Trophoblast cell (in vitro differentiated cells and primary cell): ENCODE data around the gene NDUFAF2.

Experiments used
- DNase-seq, 2 donors: peaks; one replicate each; pipeline ENCODE4 v3.0.0-alpha.2; 2016
- H2AFZ ChIP-seq: 2 replicates; pipeline ENCODE4 v1.6.1; 2013; ENCODE audit warnings: low read length, moderate library complexity, mild to moderate bottlenecking; ENCODE audit not compliant: insufficient read depth, poor library complexity
- H2AK5ac ChIP-seq: 2 replicates; pipeline ENCODE4 v1.6.1; 2013; ENCODE audit warnings: mild to moderate bottlenecking, low read length
- H2BK120ac ChIP-seq: 2 replicates; pipeline ENCODE4 v1.6.1; 2013; ENCODE audit warnings: low read length, mild to moderate bottlenecking, moderate library complexity; ENCODE audit not compliant: insufficient read depth, poor library complexity
- H2BK12ac ChIP-seq: 2 replicates; pipeline ENCODE4 v1.6.1; 2013; ENCODE audit warnings: mild to moderate bottlenecking, low read length, moderate library complexity
- H2BK5ac ChIP-seq: 2 replicates; pipeline ENCODE4 v1.6.1; 2013; ENCODE audit warnings: low read length, low read depth, moderate library complexity, mild to moderate bottlenecking; ENCODE audit not compliant: poor library complexity
- H3K14ac ChIP-seq: 2 replicates; pipeline ENCODE4 v1.6.1; 2013; ENCODE audit warnings: mild to moderate bottlenecking, low read length
- H3K18ac ChIP-seq: 2 replicates; pipeline ENCODE4 v1.6.1; 2013; ENCODE audit warnings: mild to moderate bottlenecking, low read length
- H3K23ac ChIP-seq: 2 replicates; pipeline ENCODE4 v1.6.1; 2013; ENCODE audit warnings: low read length
- H3K27ac ChIP-seq: 2 replicates; pipeline ENCODE4 v1.5.1; 2013; ENCODE audit warnings: low read depth, mild to moderate bottlenecking, inconsistent platforms, low read length, moderate library complexity
- H3K27me3 ChIP-seq: 2 replicates; pipeline ENCODE4 v1.6.1; 2013; ENCODE audit warnings: inconsistent platforms, mild to moderate bottlenecking, low read length, moderate library complexity; ENCODE audit not compliant: insufficient read depth
- H3K36me3 ChIP-seq, 2 experiments: 1 replicate in 1 of 2; 2 replicates in 1 of 2; pipeline ENCODE4 v1.6.1; 2013; ENCODE audit warnings: low read length in 2 of 2, mild to moderate bottlenecking in 2 of 2, moderate library complexity in 1 of 2; ENCODE audit not compliant: insufficient read depth in 2 of 2, control insufficient read depth in 1 of 2
- H3K4ac ChIP-seq: 2 replicates; pipeline ENCODE4 v1.6.1; 2013; ENCODE audit warnings: low read depth, mild to moderate bottlenecking, low read length, moderate library complexity
- H3K4me1 ChIP-seq, 2 experiments: 1 replicate in 1 of 2; 2 replicates in 1 of 2; pipeline ENCODE4 v1.6.1; 2013; ENCODE audit warnings: low read length in 2 of 2, mild to moderate bottlenecking in 2 of 2, moderate library complexity in 1 of 2; ENCODE audit not compliant: insufficient read depth in 2 of 2, control insufficient read depth in 1 of 2
- H3K4me2 ChIP-seq: 2 replicates; pipeline ENCODE4 v1.6.1; 2013; ENCODE audit warnings: inconsistent platforms, mild to moderate bottlenecking, low read length, moderate library complexity
- H3K4me3 ChIP-seq: 2 replicates; pipeline ENCODE4 v1.5.1; 2013; ENCODE audit warnings: mild to moderate bottlenecking, low read depth, low read length, inconsistent platforms
- H3K79me1 ChIP-seq: one replicate; pipeline ENCODE4 v1.6.1; 2013; ENCODE audit warnings: low read length
- H3K79me2 ChIP-seq: 2 replicates; pipeline ENCODE4 v1.6.1; 2013; ENCODE audit warnings: low read length, mild to moderate bottlenecking; ENCODE audit not compliant: control insufficient read depth, insufficient read depth, poor library complexity
- H3K9ac ChIP-seq: 2 replicates; pipeline ENCODE4 v1.6.1; 2013; ENCODE audit warnings: mild to moderate bottlenecking, low read length
- H3K9me3 ChIP-seq: 2 replicates; pipeline ENCODE4 v1.6.1; 2013; ENCODE audit warnings: low read depth, mild to moderate bottlenecking, control low read depth, inconsistent platforms, low read length; ENCODE audit not compliant: insufficient read depth
- H4K12ac ChIP-seq: 2 replicates; pipeline ENCODE4 v1.6.1; 2013; ENCODE audit warnings: low read depth, mild to moderate bottlenecking, low read length, moderate library complexity
- H4K8ac ChIP-seq: 2 replicates; pipeline ENCODE4 v1.6.1; 2013; ENCODE audit warnings: low read depth, mild to moderate bottlenecking, low read length, moderate library complexity
- H4K91ac ChIP-seq: one replicate; pipeline ENCODE4 v1.6.1; 2013; ENCODE audit warnings: low read depth, mild to moderate bottlenecking, low read length, moderate library complexity
- WGBS: extraction: QIAGEN DNeasy Blood & Tissue Kit; methylation state at CpG from one replicate; pipeline ENCODE4 v1.1.7; 2013; ENCODE audit warnings: missing lambda C conversion rate; ENCODE audit not compliant: insufficient read length, insufficient coverage; ENCODE audit errors: extremely low coverage; 5-methylcytosine and 5-hydroxymethylcytosine counted together

Gene NDUFAF2

DNA sequence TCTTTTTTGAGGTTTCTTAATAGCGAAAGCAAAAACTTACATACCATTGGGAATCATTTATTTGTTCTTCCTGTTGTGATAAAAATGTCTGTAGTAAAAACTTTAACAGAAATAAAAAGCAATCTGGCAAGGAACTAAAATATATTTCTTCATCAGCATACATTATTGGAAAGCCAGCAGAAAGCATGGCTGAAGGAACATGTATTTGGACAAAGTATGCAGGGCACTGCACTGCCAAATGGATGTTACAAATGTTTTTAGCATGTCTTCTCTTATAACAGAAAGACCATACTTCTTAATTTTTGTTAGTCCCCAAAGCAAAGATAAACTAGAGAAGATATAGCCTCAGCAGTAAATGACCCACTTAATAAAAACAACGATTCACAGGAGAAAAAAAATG is 136.7 kb downstream of the NDUFAF2 start:
- Histone ChIP-seq H3K27ac (no peak overlapping the region), H3K9me3 (no peaks in the 10 kb centered on the region), H3K27me3 (no peaks in the 10 kb centered on the region), H4K12ac (no peak overlapping the region), H3K4me3 (no peak overlapping the region), H3K18ac (no peak overlapping the region), H2BK120ac (no peak overlapping the region), H3K4me1 (no peaks in the 10 kb centered on the region), H4K91ac (no peak overlapping the region), H3K79me2 (no peaks in the 10 kb centered on the region), H2AFZ (no peak overlapping the region), H2BK5ac (no peak overlapping the region), H4K8ac (no peak overlapping the region), H3K14ac (no peak overlapping the region), H3K9ac (no peak overlapping the region), H3K4me2 (no peak overlapping the region), H2BK12ac (no peak overlapping the region), H2AK5ac (no peak overlapping the region), H3K23ac (no peak overlapping the region), H3K4ac (no peak overlapping the region), H3K79me1 (no peaks in the 10 kb centered on the region), H3K36me3 (no peaks in the 10 kb centered on the region)
- no CpG with 5 or more reads among the region's 2 CpGs for WGBS
- no peak for DNase-seq

DNA sequence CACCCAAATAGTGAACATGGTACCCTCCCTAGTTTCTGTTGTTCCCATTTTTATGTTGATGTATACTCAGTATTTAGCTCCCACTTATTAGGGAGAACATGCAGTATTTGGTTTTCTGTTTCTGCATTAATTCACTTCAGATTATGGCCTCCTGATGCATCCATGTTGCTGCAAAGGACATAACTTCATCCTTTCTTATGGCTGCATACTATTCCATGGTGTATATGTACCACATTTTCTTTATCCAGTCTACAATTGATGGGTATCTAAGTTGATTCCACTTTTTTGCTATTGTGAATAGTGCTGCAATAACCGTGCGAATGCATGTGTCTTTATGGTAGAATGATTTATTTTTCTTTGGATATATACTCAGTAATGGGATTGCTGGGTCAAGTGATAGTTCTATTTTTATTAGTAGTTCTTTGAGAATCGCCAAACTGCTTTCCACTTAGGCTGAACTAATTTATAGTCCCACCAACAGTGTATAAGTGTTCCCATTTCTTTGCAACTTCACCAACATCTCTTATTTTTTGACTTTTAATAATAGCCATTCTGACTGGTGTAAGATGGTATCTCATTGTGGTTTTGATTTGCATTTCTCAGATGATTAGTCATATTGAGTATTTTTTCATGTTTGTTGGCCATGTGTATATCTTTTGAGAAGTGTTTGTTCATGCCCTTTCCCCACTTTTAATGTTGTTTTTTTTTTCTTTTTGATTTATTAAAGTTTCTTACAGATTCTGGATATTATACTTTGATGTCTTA is 137.7 kb downstream of the NDUFAF2 start:
- Histone ChIP-seq H3K9ac (no peak overlapping the region), H3K36me3 (no peaks in the 10 kb centered on the region), H4K8ac (no peak overlapping the region), H3K14ac (no peak overlapping the region), H3K27me3 (no peaks in the 10 kb centered on the region), H2BK12ac (no peak overlapping the region), H3K4me1 (no peaks in the 10 kb centered on the region), H4K12ac (no peak overlapping the region), H3K23ac (no peak overlapping the region), H3K4ac (no peak overlapping the region), H3K9me3 (no peaks in the 10 kb centered on the region), H3K27ac (no peak overlapping the region), H3K18ac (no peak overlapping the region), H2BK120ac (no peak overlapping the region), H2BK5ac (no peak overlapping the region), H2AK5ac (no peak overlapping the region), H3K4me2 (no peak overlapping the region), H3K79me2 (no peaks in the 10 kb centered on the region), H4K91ac (no peak overlapping the region), H3K79me1 (no peaks in the 10 kb centered on the region), H3K4me3 (no peak overlapping the region), H2AFZ (no peak overlapping the region)
- no peak for DNase-seq
- WGBS, result no CpG with 5 or more reads among the region's 3 CpGs

DNA sequence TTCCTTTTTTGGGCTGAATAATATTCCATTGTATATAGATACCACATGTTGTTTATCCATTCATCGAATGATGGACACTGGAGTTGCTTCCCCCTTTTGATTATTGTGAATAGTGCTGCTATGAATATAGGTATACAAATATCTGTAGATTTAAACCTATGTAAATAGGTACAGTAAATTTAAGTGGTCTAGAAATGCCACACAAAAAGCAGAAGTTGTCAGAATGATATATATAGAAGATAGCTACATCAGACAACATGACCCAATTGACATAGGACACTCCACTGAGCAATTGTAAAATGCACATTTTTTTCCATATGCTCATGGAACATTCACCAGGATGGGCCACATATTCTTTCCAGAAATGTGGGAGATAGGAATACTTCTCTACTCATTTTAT is 139.7 kb downstream of the NDUFAF2 start:
- Histone ChIP-seq H2BK5ac (no peak overlapping the region), H3K4me3 (no peak overlapping the region), H3K18ac (no peak overlapping the region), H3K4me2 (no peak overlapping the region), H3K36me3 (no peaks in the 10 kb centered on the region), H3K4ac (no peak overlapping the region), H3K4me1 (no peaks in the 10 kb centered on the region), H4K91ac (no peak overlapping the region), H3K27ac (no peak overlapping the region), H3K9ac (no peak overlapping the region), H4K12ac (no peak overlapping the region), H2BK120ac (no peak overlapping the region), H3K23ac (no peak overlapping the region), H2AK5ac (no peak overlapping the region), H3K79me2 (no peaks in the 10 kb centered on the region), H2BK12ac (no peak overlapping the region), H3K14ac (no peak overlapping the region), H3K9me3 (no peaks in the 10 kb centered on the region), H2AFZ (no peak overlapping the region), H3K27me3 (no peaks in the 10 kb centered on the region), H4K8ac (no peak overlapping the region), H3K79me1 (no peaks in the 10 kb centered on the region)
- no CpG with 5 or more reads among the region's 1 CpG for WGBS
- DNase-seq, result no peak

DNA sequence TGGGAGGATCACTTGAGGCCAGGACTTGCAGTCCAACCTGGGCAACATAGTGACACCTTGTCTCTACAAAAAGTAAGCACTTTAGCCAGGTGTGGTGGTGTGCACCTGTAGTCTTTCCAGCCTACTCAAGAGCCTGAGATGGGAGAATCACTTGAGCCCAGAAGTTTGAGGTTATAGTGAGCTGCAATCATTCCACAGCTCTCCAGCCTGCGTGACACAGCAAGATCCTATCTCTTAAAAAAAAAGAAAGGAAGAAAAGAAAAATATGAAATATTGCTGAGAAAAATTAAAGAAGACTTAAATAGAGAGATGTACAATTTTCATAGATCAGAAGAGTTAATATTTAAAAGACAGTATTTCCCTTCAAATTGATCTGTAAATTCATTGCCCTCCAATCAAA is 140.9 kb downstream of the NDUFAF2 start:
- no peaks in the 10 kb centered on the region for H3K27me3 ChIP-seq
- H2BK120ac ChIP-seq, result no peak overlapping the region
- no peak overlapping the region for H3K18ac ChIP-seq
- H2AFZ ChIP-seq, result no peak overlapping the region
- no peak overlapping the region for H3K4me3 ChIP-seq
- H3K36me3 ChIP-seq, result no peaks in the 10 kb centered on the region
- no peak overlapping the region for H4K91ac ChIP-seq
- H3K79me1 ChIP-seq, result no peaks in the 10 kb centered on the region
- H3K9ac ChIP-seq, result peak overlapping the region; percentile 18
- no peak for DNase-seq
- no peak overlapping the region for H3K23ac ChIP-seq
- H4K8ac ChIP-seq, result no peak overlapping the region
- H3K27ac ChIP-seq, result no peak overlapping the region
- no peaks in the 10 kb centered on the region for H3K9me3 ChIP-seq
- H3K4ac ChIP-seq, result no peak overlapping the region
- no peaks in the 10 kb centered on the region for H3K4me1 ChIP-seq
- H3K79me2 ChIP-seq, result no peaks in the 10 kb centered on the region
- no peak overlapping the region for H2BK5ac ChIP-seq
- WGBS, result no CpG with 5 or more reads among the region's 1 CpG
- no peak overlapping the region for H3K14ac ChIP-seq
- H2AK5ac ChIP-seq, result no peak overlapping the region
- H2BK12ac ChIP-seq, result no peak overlapping the region
- H3K4me2 ChIP-seq, result no peak overlapping the region
- no peak overlapping the region for H4K12ac ChIP-seq
